HG02840 (cell line): Measurements from ENCODE around the gene GANAB.
"Not testable (repeated sequence)": the region's sequence is repeated elsewhere in the genome, so short reads cannot be mapped to it uniquely, and the experiment has no call there.

Experiments used
- ATAC-seq: cut with Tn5 transposase; IDR thresholded peaks from one replicate; pipeline ENCODE4 v1.9.1; 2021; ENCODE audit warnings: mild to moderate bottlenecking, moderate library complexity, moderate number of reproducible peaks; ENCODE audit not compliant: unreplicated experiment, low FRiP score

GANAB gene

GRCh38 chr11:62645946-62646824 is at the start of gene GANAB:
Gene GANAB, minus strand, starts transcription at chr11:62646613. Its CDS starts 14 bp downstream, at chr11:62646599.
- ATAC-seq: peak; percentile 87

GRCh38 chr11:62694455-62695167 is 48.2 kb upstream of the GANAB start:
- no peak for ATAC-seq

DNA sequence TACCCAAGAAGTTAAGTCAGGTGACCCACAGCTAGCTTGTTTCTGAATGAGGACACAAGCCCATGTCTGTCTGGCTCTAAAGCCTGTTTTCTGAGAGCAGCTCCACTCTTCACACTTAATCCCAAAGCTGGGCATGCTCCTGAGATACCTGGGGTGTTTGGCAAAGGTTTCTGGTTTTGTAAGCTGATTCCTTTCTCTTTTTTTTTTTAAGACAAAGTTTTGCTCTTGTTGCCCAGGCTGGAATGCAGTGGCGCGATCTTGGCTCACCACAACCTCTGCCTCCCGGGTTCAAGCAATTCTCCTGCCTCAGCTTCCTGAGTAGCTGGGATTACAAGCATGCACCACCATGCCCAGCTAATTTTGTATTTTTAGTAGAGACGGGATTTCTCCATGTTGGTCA is 47.2 kb upstream of the GANAB start:
- ATAC-seq: not testable (repeated sequence)

DNA sequence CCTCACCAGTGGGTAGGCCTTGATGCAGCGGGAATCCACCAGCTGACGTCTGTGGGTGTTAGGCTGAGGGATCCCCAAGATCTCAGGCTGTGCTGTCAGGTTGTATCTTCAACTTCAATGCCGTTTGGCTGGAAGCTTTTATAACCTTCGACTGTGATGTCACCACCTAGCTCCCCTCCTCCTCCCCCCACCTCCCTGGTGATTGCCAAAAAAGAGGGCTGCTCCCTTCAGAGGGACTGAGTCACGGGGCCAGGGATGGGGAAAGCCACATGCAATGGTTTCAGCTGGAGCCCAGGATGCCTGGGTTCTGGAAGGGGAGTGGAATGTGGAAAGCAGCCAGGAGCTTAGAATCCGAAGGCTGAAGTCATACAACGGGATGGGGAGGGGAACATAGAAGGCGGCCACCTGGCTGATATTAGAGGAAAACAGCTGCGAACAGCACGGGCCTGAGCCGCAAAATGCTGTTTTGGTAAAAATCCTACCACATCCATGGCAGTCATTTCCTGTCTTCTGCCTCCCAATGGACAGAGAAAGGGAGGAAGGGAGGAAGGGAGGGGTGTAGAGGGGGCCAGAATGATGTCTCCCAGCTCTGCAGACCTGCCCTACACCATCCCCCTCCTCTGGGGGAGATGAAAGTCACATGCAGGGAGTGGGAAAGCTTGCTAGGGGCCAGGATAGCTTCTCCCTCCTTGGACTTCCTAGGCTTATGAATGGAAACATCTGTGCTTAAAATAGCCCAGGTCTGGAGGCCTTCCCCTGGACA is 43.2 kb upstream of the GANAB start, which contains the start of gene LRRN4CL:
Gene LRRN4CL (minus strand): TSS at position 110 of the 763 bp plus-strand sequence. CDS start 1,022 bp downstream, outside the sequence.
- ATAC-seq: no peak

DNA sequence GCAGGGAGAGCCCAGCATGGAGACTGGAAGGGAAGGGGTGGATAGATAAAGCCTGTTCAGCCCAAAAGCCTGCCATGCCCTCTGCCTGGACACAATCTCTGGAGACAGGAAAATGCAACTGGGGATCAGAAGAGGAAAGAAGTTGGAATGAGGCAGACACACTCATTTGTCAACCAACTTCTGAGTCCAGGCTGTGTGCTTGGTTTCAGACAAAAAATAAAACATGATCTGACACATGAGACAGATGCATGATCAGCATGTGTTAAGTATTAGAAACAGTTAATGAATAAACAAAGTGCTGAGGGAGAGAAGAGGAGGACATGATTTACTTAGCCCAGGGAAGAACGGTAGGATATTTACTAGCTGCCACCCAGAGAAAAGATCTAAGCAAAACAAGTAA is 42.1 kb upstream of the GANAB start:
- ATAC-seq: no peak

- no peak for ATAC-seq
Measured at GRCh38 chr11:62687508-62688396, 41.3 kb upstream of the GANAB start.

DNA sequence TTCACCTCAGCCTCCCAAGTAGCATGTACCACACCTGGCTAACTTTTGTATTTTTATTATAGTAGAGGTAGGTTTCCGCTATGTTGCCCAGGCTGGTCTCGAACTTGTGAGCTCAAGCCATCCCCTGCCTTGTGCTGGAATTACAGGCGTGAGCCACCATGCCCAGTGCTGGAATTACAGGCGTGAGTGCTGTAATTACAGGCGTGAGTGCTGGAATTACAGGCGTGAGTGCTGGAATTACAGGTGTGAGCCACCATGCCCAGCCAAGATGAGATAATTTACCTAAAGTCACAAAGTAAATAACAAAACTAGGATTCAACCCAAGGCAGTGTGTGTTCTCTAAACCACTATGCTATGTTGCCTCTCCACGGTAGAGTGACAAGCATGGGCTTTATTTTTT is 36.1 kb upstream of the GANAB start:
- no peak for ATAC-seq

GRCh38 chr11:62680825-62681240 is 34.4 kb upstream of the GANAB start:
- no peak for ATAC-seq

DNA sequence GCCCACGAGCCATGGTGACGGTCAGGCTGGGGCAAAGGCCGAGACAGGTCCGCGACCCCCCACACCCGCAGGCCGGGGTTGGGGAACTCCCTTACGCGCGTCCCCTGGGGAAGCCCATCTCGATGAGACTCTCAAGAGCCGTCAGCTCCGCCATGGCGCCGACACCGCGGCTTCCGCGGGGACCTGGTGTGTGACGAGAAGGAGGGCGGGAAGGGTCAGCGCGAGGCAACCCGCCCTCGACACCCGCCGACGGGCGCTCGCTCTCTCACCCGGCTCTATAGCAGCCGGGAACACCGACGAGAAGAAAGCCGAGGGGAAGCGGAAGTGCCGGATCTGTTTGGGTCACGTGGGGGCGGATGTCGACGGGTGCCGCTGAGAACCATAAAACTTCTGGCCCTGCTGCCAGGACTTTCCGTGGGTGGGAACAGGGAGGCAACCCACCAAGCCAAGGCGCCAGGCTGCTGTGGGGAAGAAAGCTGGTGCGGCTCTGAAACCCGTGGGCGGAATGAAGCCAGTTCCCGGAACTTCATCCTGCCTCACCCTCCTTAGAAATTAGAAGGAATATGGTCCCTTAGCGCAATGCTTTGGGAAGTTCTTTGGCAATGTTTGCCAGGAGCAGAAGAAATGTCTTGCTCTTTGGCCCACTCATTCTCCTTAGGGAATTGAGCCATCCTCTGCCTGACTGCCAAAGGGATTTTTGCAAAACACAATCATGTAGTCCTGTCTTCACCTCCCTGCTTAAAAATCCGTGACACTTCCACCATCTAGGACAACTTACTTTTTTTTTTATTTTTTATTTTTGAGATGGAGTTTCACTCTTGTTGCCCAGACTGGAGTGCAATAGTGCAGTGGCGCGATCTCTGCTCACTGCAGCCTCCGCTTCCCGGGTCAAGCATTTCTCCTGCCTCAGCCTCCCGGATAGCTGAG is 32.6 kb upstream of the GANAB start, which contains the start of gene UBXN1:
Gene UBXN1 (minus strand): TSS at position 304 of the 927 bp plus-strand sequence. CDS start 150 bp downstream, at position 154.
- ATAC-seq: peak; percentile 57

DNA sequence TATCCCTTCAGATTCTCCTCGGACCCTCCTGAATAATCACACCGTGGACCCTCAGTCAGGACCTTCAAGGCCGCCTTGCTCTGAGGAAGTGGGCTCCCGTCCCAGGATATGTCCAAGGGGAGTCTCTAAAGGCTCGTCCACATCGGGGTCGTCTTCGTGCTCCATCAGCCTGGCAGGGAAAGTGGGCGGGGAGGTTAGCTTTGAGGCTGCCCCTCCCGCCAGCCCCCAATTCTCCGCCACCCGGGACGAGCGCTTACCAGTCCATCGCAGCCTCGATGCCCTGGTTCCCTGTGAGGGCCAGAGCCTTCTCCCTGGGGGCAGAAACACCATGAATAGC is 32.0 kb upstream of the GANAB start:
- ATAC-seq: no peak

DNA sequence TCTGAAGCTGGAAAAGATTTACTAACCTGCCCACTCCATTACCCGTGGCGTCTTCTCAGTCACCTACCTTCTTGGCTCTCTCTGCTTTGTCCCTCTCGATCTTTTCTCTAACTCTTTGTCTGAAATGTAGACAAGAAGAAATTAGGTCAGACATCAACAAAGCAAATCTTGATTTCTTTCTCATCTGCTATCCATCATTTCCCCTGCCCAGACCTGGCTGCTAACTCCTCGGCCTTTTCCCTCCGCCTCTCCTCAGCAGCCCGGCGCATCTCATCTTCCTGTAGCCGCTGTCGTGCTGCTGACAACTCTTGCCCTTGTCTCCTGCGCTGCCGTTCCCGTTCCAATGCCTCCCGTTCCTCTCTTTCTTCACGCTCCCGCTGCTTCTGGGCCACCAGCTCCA is 31.3 kb upstream of the GANAB start:
- no peak for ATAC-seq

- no peak for ATAC-seq
Measured at GRCh38 chr11:62677156-62677555, 30.7 kb upstream of the GANAB start.

GRCh38 chr11:62676698-62677097 is 30.3 kb upstream of the GANAB start:
- ATAC-seq: no peak

- ATAC-seq: not testable (repeated sequence)
Measured at GRCh38 chr11:62675415-62675814, 29.0 kb upstream of the GANAB start.

DNA sequence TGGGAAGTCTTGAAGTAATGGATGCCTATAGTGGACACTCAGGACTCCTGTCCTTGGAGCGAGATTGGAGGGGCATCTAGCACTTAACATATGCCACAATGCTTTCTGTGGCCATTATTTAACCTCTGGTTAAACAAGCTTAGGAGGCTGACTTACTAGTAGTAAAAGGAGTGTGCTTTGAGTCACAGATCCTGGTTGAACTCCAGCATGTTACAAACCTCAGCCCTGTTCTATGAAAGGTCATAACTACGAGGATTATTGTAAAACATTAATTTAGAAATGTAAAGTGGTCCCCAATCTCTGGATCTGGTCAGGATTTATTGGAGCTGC is 26.7 kb upstream of the GANAB start:
- no peak for ATAC-seq

- ATAC-seq: peak; percentile 59
Measured at GRCh38 chr11:62671608-62672389, 25.4 kb upstream of the GANAB start, which contains the start of the genes LBHD1 and UQCC3. Gene LBHD1, minus strand, starts transcription at chr11:62672267. Its CDS starts 2,236 bp downstream, at chr11:62670031. Gene UQCC3, plus strand, starts transcription at chr11:62671673. Its CDS starts 73 bp downstream, at chr11:62671746.

GRCh38 chr11:62671236-62671607 is 24.8 kb upstream of the GANAB start:
- ATAC-seq: no peak
